Ishikawa (cell line): ENCODE results near the gene GPN2.

Experiments used
- CEBPB ChIP-seq: IDR thresholded peaks from 2 replicates; pipeline ENCODE4 v1.6.1; 2012
- CREB1 ChIP-seq: IDR thresholded peaks from 2 replicates; pipeline ENCODE4 v1.6.1; 2012; ENCODE audit warnings: low read depth
- EGR1 ChIP-seq: IDR thresholded peaks from 2 replicates; pipeline ENCODE4 v1.6.1; 2012
- EP300 ChIP-seq: IDR thresholded peaks from 2 replicates; pipeline ENCODE4 v1.6.1; 2012; ENCODE audit warnings: borderline replicate concordance
- FOXM1 ChIP-seq: IDR thresholded peaks from 2 replicates; pipeline ENCODE4 v1.6.1; 2012; ENCODE audit warnings: low read depth, borderline replicate concordance
- MAX ChIP-seq: IDR thresholded peaks from 2 replicates; pipeline ENCODE4 v1.6.1; 2012
- NFIC ChIP-seq: IDR thresholded peaks from 2 replicates; pipeline ENCODE4 v1.6.1; 2012
- RAD21 ChIP-seq: IDR thresholded peaks from 2 replicates; pipeline ENCODE4 v1.6.1; 2012; ENCODE audit warnings: low read depth
- REST ChIP-seq: IDR thresholded peaks from 2 replicates; pipeline ENCODE4 v1.6.1; 2012; ENCODE audit warnings: low read depth, mild to moderate bottlenecking
- TAF1 ChIP-seq: IDR thresholded peaks from 2 replicates; pipeline ENCODE4 v1.6.1; 2012; ENCODE audit warnings: low read depth, mild to moderate bottlenecking
- TCF12 ChIP-seq: IDR thresholded peaks from 2 replicates; pipeline ENCODE4 v1.6.1; 2012; ENCODE audit warnings: low read depth
- TEAD4 ChIP-seq: IDR thresholded peaks from 2 replicates; pipeline ENCODE4 v1.6.1; 2012
- USF1 ChIP-seq: IDR thresholded peaks from 2 replicates; pipeline ENCODE4 v1.6.1; 2012
- YY1 ChIP-seq: IDR thresholded peaks from 2 replicates; pipeline ENCODE4 v1.6.1; 2012; ENCODE audit warnings: low read depth
- ZBTB7A ChIP-seq: IDR thresholded peaks from 2 replicates; pipeline ENCODE4 v1.6.1; 2012; ENCODE audit warnings: low read depth

Gene GPN2

GRCh38 chr1:26877326-26877725 lies 12.8 kb downstream of the GPN2 start:
- TF ChIP-seq TAF1 (no peak), EP300 (no peak), MAX (no peak), USF1 (no peak), TCF12 (no peak), RAD21 (no peak), TEAD4 (no peak), CEBPB (no peak), REST (no peak), ZBTB7A (no peak), FOXM1 (no peak), YY1 (no peak), EGR1 (no peak), CREB1 (no peak), NFIC (no peak)

GRCh38 chr1:26874896-26875295 lies 15.2 kb downstream of the GPN2 start:
- TF ChIP-seq EGR1 (no peak), NFIC (no peak), CREB1 (no peak)

GRCh38 chr1:26864610-26865480 lies 25.2 kb downstream of the GPN2 start:
- TF ChIP-seq EP300, result no peak
- 0 out of 2 replicates have a peak, but pooled peaks have one; percentile 33 for TF ChIP-seq YY1
- TF ChIP-seq NFIC, result no peak; the same call in none of the 2 replicates
- no peak for TF ChIP-seq USF1
- TF ChIP-seq TCF12, result peak; percentile 42; the same call in 1 of the 2 replicates
- TF ChIP-seq TAF1, result peak; percentile 71
- peak; percentile 81 for TF ChIP-seq MAX

GRCh38 chr1:26863685-26864077 lies 26.4 kb downstream of the GPN2 start:
- TF ChIP-seq MAX, result no peak
- no peak for TF ChIP-seq CEBPB
- TF ChIP-seq FOXM1, result no peak
- TF ChIP-seq EGR1, result no peak
- no peak for TF ChIP-seq CREB1
- TF ChIP-seq USF1, result no peak
- TF ChIP-seq TEAD4, result no peak
- no peak for TF ChIP-seq RAD21
- no peak for TF ChIP-seq ZBTB7A
- TF ChIP-seq TCF12, result no peak
- TF ChIP-seq EP300, result no peak
- no peak for TF ChIP-seq TAF1

GRCh38 chr1:26862781-26863684 lies 27.1 kb downstream of the GPN2 start, which contains the start of gene SFN:
SFN (plus strand) TSS chr1:26863149; CDS start chr1:26863213, 64 bp downstream.
- TF ChIP-seq TCF12 (peak; percentile 94), REST (no peak), MAX (peak; percentile 71; the same call in 1 of the 2 replicates), ZBTB7A (peak; percentile 22; the same call in 1 of the 2 replicates), FOXM1 (peak; percentile 63; the same call in 1 of the 2 replicates), RAD21 (peak; percentile 39; the same call in 1 of the 2 replicates), CEBPB (no peak), TEAD4 (peak; percentile 47; the same call in 1 of the 2 replicates), USF1 (peak; percentile 61), TAF1 (0 out of 2 replicates have a peak, but pooled peaks have one; percentile 58), EGR1 (no peak), EP300 (peak; percentile 71; the same call in 1 of the 2 replicates), NFIC (peak; percentile 99), YY1 (no peak), CREB1 (no peak)
